Liver (tissue), 9 donors: ENCODE results near the gene BOD1L1. TPM values are rescaled to one million over a fixed set of nuclear protein-coding genes. Genes with fewer than 3 reads are reported as not detected.

Experiments used
- DNase-seq: peaks from one replicate; pipeline ENCODE4 v3.0.0-alpha.2; 2017; ENCODE audit warnings: low spot score
- H3K27ac ChIP-seq, 2 donors: one replicate each; pipeline ENCODE4 v1.7.0; 2013; ENCODE audit warnings: inconsistent platforms in 2 of 2, low read length in 2 of 2, control low read depth in 1 of 2, low read depth in 1 of 2, mild to moderate bottlenecking in 1 of 2
- H3K27me3 ChIP-seq, 4 donors: one replicate each; pipeline versions ENCODE4 v1.6.1 to v1.7.0; 2013; ENCODE audit warnings: low read length in 3 of 4, inconsistent platforms in 1 of 4, mild to moderate bottlenecking in 1 of 4, moderate library complexity in 1 of 4; ENCODE audit not compliant: control insufficient read depth in 4 of 4, insufficient read depth in 4 of 4
- H3K36me3 ChIP-seq, 4 donors: one replicate each; pipeline versions ENCODE4 v1.6.1 to v1.7.0; 2013; ENCODE audit warnings: low read length in 3 of 4, mild to moderate bottlenecking in 3 of 4, low read depth in 1 of 4, moderate library complexity in 1 of 4; ENCODE audit not compliant: control insufficient read depth in 4 of 4, insufficient read depth in 3 of 4
- H3K4me1 ChIP-seq, 4 donors: one replicate each; pipeline versions ENCODE4 v1.6.1 to v1.7.0; 2013; ENCODE audit warnings: low read length in 3 of 4, mild to moderate bottlenecking in 3 of 4, moderate library complexity in 1 of 4; ENCODE audit not compliant: control insufficient read depth in 4 of 4, insufficient read depth in 4 of 4
- H3K4me3 ChIP-seq, 3 donors: one replicate each; pipeline versions ENCODE4 v1.6.1 to v1.7.0; 2013; ENCODE audit warnings: low read length in 3 of 3, control low read depth in 1 of 3, low read depth in 1 of 3, mild to moderate bottlenecking in 1 of 3
- H3K9ac ChIP-seq, 2 donors: one replicate each; pipeline ENCODE4 v1.7.0; 2013; ENCODE audit warnings: low read length in 2 of 2, mild to moderate bottlenecking in 2 of 2, moderate library complexity in 2 of 2, control low read depth in 1 of 2, low read depth in 1 of 2
- H3K9me3 ChIP-seq, 4 donors: one replicate each; pipeline versions ENCODE4 v1.6.1 to v1.7.0; 2013; ENCODE audit warnings: low read length in 3 of 4; ENCODE audit not compliant: control insufficient read depth in 4 of 4
- ATF3 ChIP-seq: IDR thresholded peaks from 2 replicates; pipeline ENCODE4 v1.6.1; 2016; ENCODE audit warnings: antibody characterized with exemption
- CTCF ChIP-seq: fragments of 150-350 bp; IDR thresholded peaks from 2 replicates; pipeline ENCODE4 v1.5.1; 2017; ENCODE audit warnings: improper control_type of control experiment, low read depth, low read length; ENCODE audit not compliant: missing input control
- EGR1 ChIP-seq, 2 donors: IDR thresholded peaks; 2 replicates each; pipeline ENCODE4 v1.6.1; 2016 to 2018; ENCODE audit warnings: antibody characterized with exemption in 2 of 2, low read depth in 2 of 2
- FOXA1 ChIP-seq: IDR thresholded peaks from 2 replicates; pipeline ENCODE4 v1.6.1; 2016; ENCODE audit warnings: antibody characterized with exemption
- FOXA2 ChIP-seq: IDR thresholded peaks from 2 replicates; pipeline ENCODE4 v1.6.1; 2016; ENCODE audit warnings: antibody characterized with exemption
- GABPA ChIP-seq, 2 donors: IDR thresholded peaks in 1 of 2; conservative IDR thresholded peaks in 1 of 2; 2 replicates each; pipeline ENCODE4 v1.6.1; 2016; ENCODE audit warnings: antibody characterized with exemption in 2 of 2, mild to moderate bottlenecking in 1 of 2, moderate library complexity in 1 of 2
- HNF4A ChIP-seq, 2 donors: conservative IDR thresholded peaks; 2 replicates each; pipeline ENCODE4 v1.6.1; 2016; ENCODE audit warnings: antibody characterized with exemption in 2 of 2, mild to moderate bottlenecking in 2 of 2
- HNF4G ChIP-seq: IDR thresholded peaks from 2 replicates; pipeline ENCODE4 v1.6.1; 2016; ENCODE audit warnings: antibody characterized with exemption
- JUND ChIP-seq, 2 donors: IDR thresholded peaks; 2 replicates each; pipeline ENCODE4 v1.6.1; 2016; ENCODE audit warnings: antibody characterized with exemption in 2 of 2
- MAX ChIP-seq: IDR thresholded peaks from 2 replicates; pipeline ENCODE4 v1.6.1; 2016; ENCODE audit warnings: antibody characterized with exemption
- RAD21 ChIP-seq, 2 donors: IDR thresholded peaks; 2 replicates each; pipeline ENCODE4 v1.6.1; 2016; ENCODE audit warnings: antibody characterized with exemption in 2 of 2, mild to moderate bottlenecking in 2 of 2
- REST ChIP-seq: IDR thresholded peaks from 2 replicates; pipeline ENCODE4 v1.6.1; 2016; ENCODE audit warnings: antibody characterized with exemption, mild to moderate bottlenecking
- RXRA ChIP-seq, 2 donors: IDR thresholded peaks; 2 replicates each; pipeline ENCODE4 v1.6.1; 2017 to 2018; ENCODE audit warnings: antibody characterized with exemption in 2 of 2, mild to moderate bottlenecking in 1 of 2
- SP1 ChIP-seq: IDR thresholded peaks from 2 replicates; pipeline ENCODE4 v1.6.1; 2018; ENCODE audit warnings: antibody characterized with exemption, mild to moderate bottlenecking
- TAF1 ChIP-seq: conservative IDR thresholded peaks from 2 replicates; pipeline ENCODE4 v1.6.1; 2016; ENCODE audit warnings: antibody characterized with exemption, mild to moderate bottlenecking
- YY1 ChIP-seq: IDR thresholded peaks from 2 replicates; pipeline ENCODE4 v1.6.1; 2016; ENCODE audit warnings: antibody characterized with exemption, mild to moderate bottlenecking
- WGBS: extraction: QIAGEN DNeasy Blood & Tissue Kit; methylation state at CpG from one replicate; pipeline ENCODE4 v1.1.7; 2013; 5-methylcytosine and 5-hydroxymethylcytosine counted together
- polyA plus RNA-seq, 2 donors: library from polyadenylated mRNA; stranded (reverse) in 1 of 2; unstranded in 1 of 2; fragments of 200-250 nt in 1 of 2; fragments of >200 nt in 1 of 2; fragmentation: Nextera tagmentation in 1 of 2; extraction: Ambion mirVana in 1 of 2; gene quantifications; one replicate each; pipeline versions ENCODE4 v1.2.1 to v1.2.3, GENCODE V29; 2013 to 2015
- total RNA-seq, 2 donors: library from RNA; depleted of rRNA; stranded (reverse); fragments of >200 nt; gene quantifications; one replicate each; pipeline ENCODE4 v1.2.3, GENCODE V29; 2014
- TF ChIP-seq, protein P1 (sequence below): IDR thresholded peaks from 2 replicates; pipeline ENCODE4 v1.6.1; 2016; ENCODE audit warnings: antibody characterized with exemption
- donor health status: healthy.
- donor health status: healthy.
- donor health status: healthy.
- donor health status: healthy.
- donor health status: healthy.

Gene BOD1L1
- total and polyA plus RNA-seq, 4 donors = 4.1 to 19.2 (median 10.2) TPM

DNA sequence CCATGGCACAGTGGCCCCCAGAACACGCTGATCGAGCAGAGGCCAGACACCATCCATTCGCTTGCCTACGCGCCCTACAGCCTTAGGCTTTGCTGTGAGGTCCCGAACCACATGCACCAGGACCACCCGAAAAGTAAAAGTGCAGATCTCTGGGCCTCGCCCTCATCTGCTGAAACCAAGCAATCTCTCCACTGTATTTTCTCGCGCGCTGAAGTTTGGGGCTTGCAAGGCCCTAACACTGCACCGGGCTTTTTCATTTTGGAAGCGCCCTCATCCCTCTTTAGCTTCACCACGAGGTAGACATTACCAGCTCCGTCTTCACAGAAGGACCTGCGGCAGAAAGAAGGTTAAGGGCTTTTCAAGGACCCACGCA is 104.4 kb downstream of the BOD1L1 start:
- peaks cover 0 to 16% (median 2%) of the 10 kb centered on the region in 4 donors for H3K4me1 ChIP-seq
- H3K36me3 ChIP-seq = peaks cover 0 to 2% (median 0%) of the 10 kb centered on the region in 4 donors
- H3K9ac ChIP-seq = no peak overlapping the region
- peaks cover 6 to 39% (median 13%) of the 10 kb centered on the region in 4 donors for H3K27me3 ChIP-seq
- WGBS = 9% methylated on average over 17 of the region's 17 CpGs
- peaks cover 11 to 16% (median 11%) of the 10 kb centered on the region in 4 donors for H3K9me3 ChIP-seq
- H3K4me3 ChIP-seq = no peak overlapping the region
- TF ChIP-seq MAX (no peak), FOXA2 (no peak), RAD21 (IDR thresholded peaks at IDR 0.05) (no peak), TAF1 (no peak), HNF4G (no peak), GABPA (IDR thresholded peaks at IDR 0.05 in 1 of 2, conservative IDR thresholded peaks at IDR 0.05 in 1 of 2) (no peak)
- DNase-seq = no peak
- H3K27ac ChIP-seq = no peak overlapping the region

DNA sequence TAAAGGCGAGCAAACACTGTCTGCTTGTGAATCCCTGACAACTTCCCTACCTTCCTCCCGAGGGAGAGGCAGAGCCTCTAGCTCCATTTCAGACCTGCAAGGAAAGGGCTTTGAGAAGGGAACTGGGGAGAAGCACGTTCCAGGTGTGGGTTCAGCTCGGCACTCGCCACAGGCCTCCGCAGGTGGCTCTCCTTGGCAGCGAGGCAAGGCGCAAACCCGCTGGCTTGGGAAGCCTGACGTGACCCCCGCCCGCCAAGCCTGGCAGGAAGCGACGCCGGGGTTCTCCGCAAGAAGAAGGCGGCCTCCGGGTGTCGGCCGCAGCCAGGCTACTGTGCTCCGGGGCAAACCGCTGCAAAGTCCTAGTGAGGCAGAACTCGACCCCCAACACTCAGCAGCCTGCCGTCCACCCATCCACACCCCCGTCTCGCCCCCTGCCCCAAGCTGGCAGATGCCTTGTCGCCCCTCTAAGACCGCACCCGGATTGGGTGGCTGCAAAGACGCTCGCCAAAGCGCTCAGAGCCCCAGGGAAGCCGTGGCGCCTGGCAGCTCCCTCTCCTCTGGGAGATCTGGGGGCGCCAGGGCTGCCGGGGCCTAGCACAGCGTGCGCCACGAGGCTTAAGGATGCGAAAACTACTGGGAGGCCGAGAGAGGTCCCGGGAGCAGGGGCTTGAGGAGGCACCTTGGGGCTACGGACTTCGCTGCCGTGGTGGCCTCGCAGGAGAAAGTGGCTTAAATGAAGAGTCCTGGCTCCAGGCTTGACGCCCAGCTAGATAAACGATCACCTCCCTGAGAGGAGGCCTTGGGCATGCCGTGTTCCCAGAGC is 105.0 kb downstream of the BOD1L1 start:
- Histone ChIP-seq H3K9ac (no peak overlapping the region), H3K27me3 (peaks cover 5 to 38% (median 11%) of the 10 kb centered on the region in 4 donors), H3K4me3 (no peak overlapping the region), H3K27ac (no peak overlapping the region), H3K36me3 (peaks cover 0 to 2% (median 0%) of the 10 kb centered on the region in 4 donors), H3K9me3 (peaks cover 11 to 16% (median 11%) of the 10 kb centered on the region in 4 donors), H3K4me1 (peaks cover 0 to 14% (median 2%) of the 10 kb centered on the region in 4 donors)
- DNase-seq = no peak
- TF ChIP-seq EGR1 (IDR thresholded peaks at IDR 0.05; ENCODE audit: low read depth in 2 of 2) (no peak), JUND (IDR thresholded peaks at IDR 0.05) (no peak), RXRA (IDR thresholded peaks at IDR 0.05) (no peak), REST (no peak), TAF1 (no peak), GABPA (IDR thresholded peaks at IDR 0.05 in 1 of 2, conservative IDR thresholded peaks at IDR 0.05 in 1 of 2) (no peak), YY1 (no peak), HNF4G (no peak), RAD21 (IDR thresholded peaks at IDR 0.05) (no peak), CTCF (no peak), SP1 (no peak), FOXA2 (no peak), FOXA1 (no peak), ATF3 (no peak), HNF4A (conservative IDR thresholded peaks at IDR 0.05) (no peak)
- TF ChIP-seq, protein P1, sequence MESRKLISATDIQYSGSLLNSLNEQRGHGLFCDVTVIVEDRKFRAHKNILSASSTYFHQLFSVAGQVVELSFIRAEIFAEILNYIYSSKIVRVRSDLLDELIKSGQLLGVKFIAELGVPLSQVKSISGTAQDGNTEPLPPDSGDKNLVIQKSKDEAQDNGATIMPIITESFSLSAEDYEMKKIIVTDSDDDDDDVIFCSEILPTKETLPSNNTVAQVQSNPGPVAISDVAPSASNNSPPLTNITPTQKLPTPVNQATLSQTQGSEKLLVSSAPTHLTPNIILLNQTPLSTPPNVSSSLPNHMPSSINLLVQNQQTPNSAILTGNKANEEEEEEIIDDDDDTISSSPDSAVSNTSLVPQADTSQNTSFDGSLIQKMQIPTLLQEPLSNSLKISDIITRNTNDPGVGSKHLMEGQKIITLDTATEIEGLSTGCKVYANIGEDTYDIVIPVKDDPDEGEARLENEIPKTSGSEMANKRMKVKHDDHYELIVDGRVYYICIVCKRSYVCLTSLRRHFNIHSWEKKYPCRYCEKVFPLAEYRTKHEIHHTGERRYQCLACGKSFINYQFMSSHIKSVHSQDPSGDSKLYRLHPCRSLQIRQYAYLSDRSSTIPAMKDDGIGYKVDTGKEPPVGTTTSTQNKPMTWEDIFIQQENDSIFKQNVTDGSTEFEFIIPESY = no peak
- 4% methylated on average over 49 of the region's 49 CpGs for WGBS
